Keratinocyte (primary cell): ENCODE measurements around the gene IFT43. TPM values are rescaled to one million over a fixed set of nuclear protein-coding genes. Genes with fewer than 3 reads are reported as not detected.

Experiments
- DNase-seq: peaks from one replicate; pipeline ENCODE4 v3.0.0-alpha.2; 2011; ENCODE audit warnings: low read depth, missing footprints, low spot score
- FAIRE-seq: peaks from 2 replicates; lab custom pipeline; 2011; peaks lifted over from hg19 to GRCh38; lab: Jason Lieb, UNC
- H2AFZ ChIP-seq: 2 replicates; pipeline ENCODE4 v1.6.0; 2012; ENCODE audit warnings: low read length, control low read depth, inconsistent platforms; ENCODE audit not compliant: control insufficient read depth
- H3K27ac ChIP-seq: 2 replicates; pipeline ENCODE4 v1.5.1; 2011; ENCODE audit warnings: low read length; ENCODE audit not compliant: control insufficient read depth, insufficient read depth
- H3K27me3 ChIP-seq: 3 replicates; pipeline ENCODE4 v1.6.0; 2011; ENCODE audit warnings: low read length; ENCODE audit not compliant: control insufficient read depth, insufficient read depth; ENCODE audit errors: extremely low read depth
- H3K36me3 ChIP-seq, 2 experiments: 2 replicates in 1 of 2; 3 replicates in 1 of 2; pipeline ENCODE4 v1.5.1; 2011; ENCODE audit warnings: low read length in 2 of 2, mild to moderate bottlenecking in 1 of 2; ENCODE audit not compliant: control insufficient read depth in 2 of 2, insufficient read depth in 2 of 2; ENCODE audit errors: extremely low read depth in 1 of 2
- H3K4me1 ChIP-seq: 3 replicates; pipeline ENCODE4 v1.5.1; 2011; ENCODE audit warnings: low read length; ENCODE audit not compliant: control insufficient read depth, insufficient read depth; ENCODE audit errors: extremely low read depth
- H3K4me2 ChIP-seq: 3 replicates; pipeline ENCODE4 v1.6.0; 2011; ENCODE audit warnings: low read depth, low read length; ENCODE audit not compliant: control insufficient read depth, insufficient read depth; ENCODE audit errors: extremely low read depth
- H3K4me3 ChIP-seq, 3 experiments: fragments of 200-600 bp in 1 of 3; sonication (generic) in 1 of 3; 2 replicates in 2 of 3; 3 replicates in 1 of 3; pipeline ENCODE4 v1.5.1; 2011 to 2016; ENCODE audit warnings: low read length in 3 of 3, mild to moderate bottlenecking in 3 of 3, control low read depth in 2 of 3, inconsistent platforms in 1 of 3, low read depth in 1 of 3, mixed read lengths in 1 of 3, mixed run types in 1 of 3, moderate library complexity in 1 of 3; ENCODE audit not compliant: control insufficient read depth in 2 of 3, insufficient read depth in 2 of 3; ENCODE audit errors: extremely low read depth in 1 of 3
- H3K79me2 ChIP-seq: 2 replicates; pipeline ENCODE4 v1.6.0; 2012; ENCODE audit warnings: low read length; ENCODE audit not compliant: control insufficient read depth, insufficient read depth
- H3K9ac ChIP-seq: 3 replicates; pipeline ENCODE4 v1.6.0; 2011; ENCODE audit warnings: low read length; ENCODE audit not compliant: control insufficient read depth, insufficient read depth; ENCODE audit errors: extremely low read depth
- H3K9me1 ChIP-seq: 3 replicates; pipeline ENCODE4 v1.6.0; 2011; ENCODE audit warnings: low read length; ENCODE audit not compliant: control insufficient read depth, insufficient read depth; ENCODE audit errors: extremely low read depth
- H3K9me3 ChIP-seq: 2 replicates; pipeline ENCODE4 v1.5.1; 2012; ENCODE audit warnings: low read depth, low read length; ENCODE audit not compliant: control insufficient read depth
- H4K20me1 ChIP-seq: 3 replicates; pipeline ENCODE4 v1.6.0; 2011; ENCODE audit warnings: low read length; ENCODE audit not compliant: control insufficient read depth, insufficient read depth; ENCODE audit errors: extremely low read depth
- CTCF ChIP-seq, 3 experiments: IDR thresholded peaks in 1 of 3; conservative IDR thresholded peaks in 1 of 3; optimal IDR thresholded peaks in 1 of 3; 2 replicates in 2 of 3; 3 replicates in 1 of 3; pipeline versions ENCODE3 to v1.5.1; 2011; ENCODE audit warnings: low read length in 3 of 3, mild to moderate bottlenecking in 3 of 3, moderate library complexity in 2 of 3, control low read depth in 1 of 3, inconsistent platforms in 1 of 3; ENCODE audit not compliant: insufficient read depth in 2 of 3; ENCODE audit errors: extremely low read depth in 1 of 3
- EZH2 ChIP-seq: IDR thresholded peaks from one replicate; pipeline ENCODE4 v1.6.1; 2012; ENCODE audit warnings: inconsistent platforms, mild to moderate bottlenecking, low read length, moderate library complexity
- dilution Hi-C: fragments of 300-500 bp; cut with MboI; formaldehyde crosslinking; loops from one replicate; pipeline ENCODE4 v1.7.0; 2020; ENCODE audit warnings: low sequenced_read_pairs; ENCODE audit not compliant: extremely low pct_ligation_motif_present
- polyA plus RNA-seq, 5 experiments: library from polyadenylated mRNA; depleted of rRNA in 3 of 5; stranded (reverse) in 3 of 5; stranded (forward) in 1 of 5; unstranded in 1 of 5; fragments of >200 nt; gene quantifications; 1 replicate in 1 of 5; 2 replicates in 3 of 5; 3 replicates in 1 of 5; pipeline versions ENCODE4 v1.2.1 to v1.2.3, GENCODE V29; 2011 to 2012; ENCODE audit warnings: missing spikeins in 2 of 5, low read depth in 1 of 5, low replicate concordance in 1 of 5

Gene IFT43
- polyA plus RNA-seq, 1 donor (not counting 4 experiments of a cell fraction or from before 2014, with no cell fraction given) = 41.6 TPM

DNA sequence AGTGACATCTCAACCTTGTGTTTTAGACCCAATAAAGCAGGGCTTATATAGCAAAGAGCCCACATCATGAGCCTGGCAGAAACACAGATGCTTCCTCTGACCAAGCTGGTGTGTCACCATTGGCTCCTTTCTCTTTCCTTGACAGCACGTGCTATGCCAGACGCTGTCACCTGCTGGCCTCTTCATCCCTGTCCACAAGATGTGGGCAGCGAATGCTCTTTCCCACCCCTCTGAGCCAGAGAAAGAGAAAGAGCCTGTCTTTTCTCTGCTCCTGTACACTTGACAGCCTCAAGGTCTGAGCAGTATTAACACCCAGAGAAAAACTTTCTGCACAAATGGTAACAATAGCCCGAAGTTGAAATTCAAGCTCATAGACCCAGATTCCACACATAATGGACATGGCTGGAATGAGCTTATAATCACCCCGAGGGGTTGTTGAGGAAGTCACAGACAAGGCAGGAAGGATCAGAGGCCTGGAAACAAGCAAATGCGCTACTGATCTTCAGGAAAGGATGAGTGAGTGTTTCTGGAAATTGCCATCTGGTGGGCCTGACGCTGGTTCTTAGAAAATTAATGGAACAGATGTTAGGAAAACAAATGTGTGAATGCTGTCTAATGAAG, 12.7 kb upstream of the IFT43 start:
- no peaks in the 10 kb centered on the region for H3K79me2 ChIP-seq
- FAIRE-seq (no peak), DNase-seq (no peak)
- no peak overlapping the region for H3K4me2 ChIP-seq
- H3K9me3 ChIP-seq = no peaks in the 10 kb centered on the region
- TF ChIP-seq EZH2 (no peak), CTCF (optimal IDR thresholded peaks at IDR 0.05 in 1 of 3, IDR thresholded peaks at IDR 0.05 in 1 of 3, conservative IDR thresholded peaks at IDR 0.05 in 1 of 3; ENCODE audit: extremely low read depth in 1 of 3, insufficient read depth in 2 of 3, low read length in 3 of 3) (no peak)
- H4K20me1 ChIP-seq = no peaks in the 10 kb centered on the region
- H3K4me1 ChIP-seq = no peaks in the 10 kb centered on the region
- H3K27ac ChIP-seq = no peak overlapping the region
- H3K36me3 ChIP-seq = no peaks in the 10 kb centered on the region
- peaks cover 2% of the 10 kb centered on the region for H3K9me1 ChIP-seq
- no peak overlapping the region for H3K4me3 ChIP-seq
- no peak overlapping the region for H3K9ac ChIP-seq
- H3K27me3 ChIP-seq = no peaks in the 10 kb centered on the region
- no peak overlapping the region for H2AFZ ChIP-seq
- dilution Hi-C loops = no loop called here

DNA sequence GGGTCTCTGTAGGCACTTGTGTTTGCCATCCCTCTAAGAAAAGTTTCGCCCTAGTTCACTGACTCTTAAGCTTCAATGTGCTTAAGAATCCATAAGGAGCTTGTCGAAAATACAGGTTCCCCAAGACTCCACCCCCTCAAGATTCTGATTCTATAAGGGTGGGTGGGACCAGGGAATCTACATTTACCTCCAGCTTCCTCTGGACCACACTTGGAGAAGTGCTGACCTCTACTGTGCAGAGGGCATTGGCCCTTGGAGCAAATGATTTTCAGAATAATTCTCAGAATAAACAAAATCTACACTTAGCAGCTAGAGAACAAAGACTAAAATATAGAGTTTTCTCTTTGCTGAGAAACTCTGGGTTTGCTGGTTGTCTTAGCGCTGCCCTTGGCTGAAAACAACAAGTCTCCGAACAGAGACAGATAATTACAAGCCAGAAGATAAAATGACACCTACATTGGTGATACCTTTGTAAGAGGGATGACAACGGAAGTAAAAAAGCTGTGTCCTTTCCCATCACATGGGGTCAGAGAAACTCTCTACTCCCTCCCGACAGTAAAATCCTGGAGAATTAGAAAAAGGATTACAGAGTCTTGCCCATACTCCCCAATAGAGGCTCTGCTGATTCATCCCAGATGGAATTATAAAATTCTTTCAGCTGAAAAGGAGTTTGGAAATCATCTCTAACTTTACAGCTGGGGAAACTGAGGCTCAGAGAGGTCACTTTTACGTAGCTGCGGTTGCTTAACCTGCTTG, 8.6 kb upstream of the IFT43 start:
- FAIRE-seq (no peak), DNase-seq (no peak)
- Histone ChIP-seq H3K4me1 (peaks cover 10% of the 10 kb centered on the region), H3K9me1 (peaks cover 2% of the 10 kb centered on the region), H2AFZ (no peak overlapping the region), H3K79me2 (no peaks in the 10 kb centered on the region), H3K9ac (no peak overlapping the region), H3K9me3 (no peaks in the 10 kb centered on the region), H4K20me1 (no peaks in the 10 kb centered on the region), H3K4me3 (no peak overlapping the region), H3K27me3 (no peaks in the 10 kb centered on the region), H3K4me2 (no peak overlapping the region), H3K27ac (no peak overlapping the region), H3K36me3 (no peaks in the 10 kb centered on the region)
- dilution Hi-C loops = no loop called here
- TF ChIP-seq CTCF (optimal IDR thresholded peaks at IDR 0.05 in 1 of 3, IDR thresholded peaks at IDR 0.05 in 1 of 3, conservative IDR thresholded peaks at IDR 0.05 in 1 of 3; ENCODE audit: extremely low read depth in 1 of 3, insufficient read depth in 2 of 3, low read length in 3 of 3) = no peak
- no peak for TF ChIP-seq EZH2
